ENCODE data around the gene NEMP1. TPM values are rescaled to one million over a fixed set of nuclear protein-coding genes. Genes with fewer than 3 reads are reported as not detected.

Gene NEMP1
- total and polyA plus RNA-seq, 2 of the 8 experiments (the other 6 are each of a cell fraction or from before 2014, with no cell fraction given), result 30.1 to 43.2 TPM

- Histone ChIP-seq H3K79me2 (ENCODE audit: control insufficient read depth in 1 of 2, insufficient read depth in 2 of 2, low read length in 2 of 2) (peaks cover 0 to 20% of the 10 kb centered on the region in 2 experiments; a peak in 2 of 4 replicates), H3K27ac (ENCODE audit: low read depth, low read length) (no peak overlapping the region), H3K4ac (replicated peaks; ENCODE audit: insufficient read length, low read depth, low read length) (no peak overlapping the region), H3K4me2 (ENCODE audit: insufficient read depth in 1 of 2, low read depth in 2 of 2, low read length in 2 of 2) (no peak overlapping the region), H3K14ac (ENCODE audit: insufficient read length) (no peak overlapping the region), H3K4me3 (ENCODE audit: extremely low read depth in 1 of 4, insufficient read depth in 2 of 4, low read depth in 3 of 4, low read length in 4 of 4) (no peak overlapping the region), H2BK5ac (ENCODE audit: low read depth, low read length) (no peak overlapping the region), H3K27me3 (replicated peaks in 1 of 4; ENCODE audit: control insufficient read depth in 3 of 4, extremely low read depth in 1 of 4, insufficient read depth in 3 of 4, low read length in 3 of 4) (no peaks in the 10 kb centered on the region), H3K18ac (ENCODE audit: extremely low read depth, low read length) (no peak overlapping the region), H3K4me1 (replicated peaks in 1 of 4; ENCODE audit: control insufficient read depth in 3 of 4, insufficient read depth in 4 of 4, low read length in 3 of 4) (peaks cover under 1 to 3% (median under 1%) of the 10 kb centered on the region in 4 experiments; a peak in 5 of 7 replicates), H4K8ac (ENCODE audit: extremely low read depth, insufficient read depth, low read length) (no peak overlapping the region), H2BK15ac (ENCODE audit: low read length) (no peak overlapping the region), H3K23ac (ENCODE audit: insufficient read length) (no peak overlapping the region), H2BK12ac (ENCODE audit: low read depth, low read length) (no peak overlapping the region), H3K36me3 (ENCODE audit: control insufficient read depth in 2 of 4, insufficient read depth in 4 of 4, low read length in 3 of 4) (peaks cover 0 to 8% (median 0%) of the 10 kb centered on the region in 4 experiments; a peak in 1 of 8 replicates), H4K20me1 (replicated peaks in 1 of 2; ENCODE audit: control insufficient read depth in 1 of 2, insufficient read depth in 2 of 2, low read length in 2 of 2) (no peaks in the 10 kb centered on the region), H2AFZ (ENCODE audit: low read length) (no peak overlapping the region), H2BK20ac (ENCODE audit: low read length) (no peak overlapping the region), H2BK120ac (replicated peaks; ENCODE audit: low read depth, low read length) (no peak overlapping the region), H3K9ac (replicated peaks in 1 of 4; ENCODE audit: extremely low read depth in 1 of 4, low read depth in 3 of 4, low read length in 3 of 4) (no peak overlapping the region), H2AK5ac (ENCODE audit: low read depth, low read length) (no peak overlapping the region), H4K91ac (replicated peaks; ENCODE audit: insufficient read length, low read length) (no peak overlapping the region), H4K5ac (ENCODE audit: insufficient read length, low read depth, low read length) (no peak overlapping the region), H3K23me2 (ENCODE audit: low read depth, low read length) (peaks cover 3% of the 10 kb centered on the region), H3K56ac (replicated peaks; ENCODE audit: insufficient read length, low read depth, low read length) (no peak overlapping the region), H3K9me3 (ENCODE audit: insufficient read depth in 2 of 2, low read depth in 1 of 2, low read length in 1 of 2) (no peaks in the 10 kb centered on the region), H3K79me1 (ENCODE audit: low read depth, low read length) (no peaks in the 10 kb centered on the region)
- 89% methylated on average over 1 of the region's 1 CpG; no CpG with 5 or more reads in 1 of the 2 experiments for WGBS, 2 experiments (ENCODE audit: extremely low coverage in 1 of 2, insufficient coverage in 1 of 2, insufficient read length in 1 of 2, insufficient replicate concordance in 2 of 2, low coverage in 1 of 2, low lambda C conversion rate in 2 of 2, missing lambda C conversion rate in 1 of 2)
- CTCF ChIA-PET (ENCODE audit: partially characterized antibody), result interaction anchor here (1.6 to 10.3 kb wide), 4 partner anchors 11 to 102 kb away, joined by 5 to 71 read pairs (median 49); partner anchors contain the start of genes NAB2 and STAT6
- FAIRE-seq (no peak), DNase-seq (ENCODE audit: low read depth in 1 of 2, low spot score in 2 of 2) (no peak)
- TF ChIP-seq GTF2F1 (IDR thresholded peaks at IDR 0.05; ENCODE audit: borderline replicate concordance, low read depth, low read length) (no peak), CEBPB (IDR thresholded peaks at IDR 0.05; ENCODE audit: low read depth, low read length) (no peak), TCF12 (IDR thresholded peaks at IDR 0.05; ENCODE audit: low read depth, low read length) (no peak), SUZ12 (IDR thresholded peaks at IDR 0.05; ENCODE audit: low read length) (no peak), POU5F1 (IDR thresholded peaks at IDR 0.05; ENCODE audit: low read depth, low read length) (no peak), EP300 (IDR thresholded peaks at IDR 0.05; ENCODE audit: borderline replicate concordance in 1 of 2, low read depth in 2 of 2, low read length in 2 of 2) (no peak), ASH2L (IDR thresholded peaks at IDR 0.05; ENCODE audit: low read length) (no peak), RBBP5 (IDR thresholded peaks at IDR 0.05; ENCODE audit: borderline replicate concordance, low read depth, low read length) (no peak), POLR2A (IDR thresholded peaks at IDR 0.05; ENCODE audit: control extremely low read depth in 1 of 2, low read depth in 2 of 2, low read length in 2 of 2) (no peak), JUN (IDR thresholded peaks at IDR 0.05; ENCODE audit: low read depth, low read length) (no peak), YY1 (IDR thresholded peaks at IDR 0.05; ENCODE audit: low read depth, low read length) (no peak), HDAC6 (IDR thresholded peaks at IDR 0.05; ENCODE audit: low read depth, low read length) (no peak)
- POLR2A ChIA-PET (ENCODE audit: partially characterized antibody), result interaction anchor here (0.8 to 10.9 kb wide), 4 partner anchors 10 to 47 kb away, joined by 3 to 127 read pairs (median 30); partner anchors contain the start of genes LRP1, NAB2 and STAT6
These were observed 2.3 kb upstream of the NEMP1 start for GRCh38 chr12:57080855-57081254.
